Thyroid gland (tissue), 4 donors: ENCODE measurements around the gene ADCY7. TPM values are rescaled to one million over a fixed set of nuclear protein-coding genes. Genes with fewer than 3 reads are reported as not detected.

Source experiments
- DNase-seq, 2 donors: peaks; one replicate each; pipeline ENCODE4 v3.0.0-alpha.2; 2019
- H3K27ac ChIP-seq, 3 donors: fragments of 200-600 bp; sonication (generic); 1 replicate in 2 of 3; 2 replicates in 1 of 3; pipeline ENCODE4 v1.5.1; 2016 to 2019; ENCODE audit warnings: mild to moderate bottlenecking in 1 of 3, moderate library complexity in 1 of 3
- H3K27me3 ChIP-seq: fragments of 200-600 bp; sonication (generic); one replicate; pipeline ENCODE4 v1.5.1; 2019
- H3K36me3 ChIP-seq, 2 donors: fragments of 200-600 bp; sonication (generic); one replicate each; pipeline ENCODE4 v1.5.1; 2016 to 2019
- H3K4me1 ChIP-seq, 2 donors: fragments of 200-600 bp; sonication (generic); one replicate each; pipeline ENCODE4 v1.5.1; 2017 to 2019
- H3K4me3 ChIP-seq, 3 donors: fragments of 200-600 bp; sonication (generic); replicated peaks in 1 of 3; 1 replicate in 2 of 3; 2 replicates in 1 of 3; pipeline ENCODE4 v1.5.1; 2016; ENCODE audit warnings: mild to moderate bottlenecking in 1 of 3
- H3K9me3 ChIP-seq: fragments of 200-600 bp; sonication (generic); one replicate; pipeline ENCODE4 v1.5.1; 2017
- POLR2A ChIP-seq, 2 donors: fragments of 450-650 bp; IDR thresholded peaks; one replicate each; pipeline ENCODE4 v1.6.1; 2017; ENCODE audit warnings: antibody characterized with exemption in 2 of 2, mild to moderate bottlenecking in 2 of 2, moderate library complexity in 1 of 2
- WGBS, 2 donors: methylation state at CpG; one replicate each; pipeline ENCODE4 v1.1.5; 2017; 5-methylcytosine and 5-hydroxymethylcytosine counted together
- intact Hi-C: fragments of 100-400 bp; cut with DNase I; formaldehyde crosslinking; loops from one replicate; pipeline ENCODE4 v1.15.1; 2023
- total RNA-seq, 4 donors: library from RNA; depleted of rRNA; stranded (reverse); fragments of >200 nt; gene quantifications; one replicate each; pipeline ENCODE4 v1.2.3, GENCODE V29; 2016
- TF ChIP-seq, protein P1 (sequence below), 6 experiments: fragments of 200-600 bp in 3 of 6; fragments of 450-650 bp in 3 of 6; sonication (generic) in 3 of 6; IDR thresholded peaks; one replicate each; pipeline ENCODE4 v1.5.1; 2016 to 2019; ENCODE audit warnings: antibody characterized with exemption in 6 of 6, mild to moderate bottlenecking in 2 of 6, inconsistent platforms in 1 of 6, moderate library complexity in 1 of 6

Gene ADCY7
- total RNA-seq, 4 donors from 2014 or later: 4.2 to 8.2 (median 7.1) TPM

DNA sequence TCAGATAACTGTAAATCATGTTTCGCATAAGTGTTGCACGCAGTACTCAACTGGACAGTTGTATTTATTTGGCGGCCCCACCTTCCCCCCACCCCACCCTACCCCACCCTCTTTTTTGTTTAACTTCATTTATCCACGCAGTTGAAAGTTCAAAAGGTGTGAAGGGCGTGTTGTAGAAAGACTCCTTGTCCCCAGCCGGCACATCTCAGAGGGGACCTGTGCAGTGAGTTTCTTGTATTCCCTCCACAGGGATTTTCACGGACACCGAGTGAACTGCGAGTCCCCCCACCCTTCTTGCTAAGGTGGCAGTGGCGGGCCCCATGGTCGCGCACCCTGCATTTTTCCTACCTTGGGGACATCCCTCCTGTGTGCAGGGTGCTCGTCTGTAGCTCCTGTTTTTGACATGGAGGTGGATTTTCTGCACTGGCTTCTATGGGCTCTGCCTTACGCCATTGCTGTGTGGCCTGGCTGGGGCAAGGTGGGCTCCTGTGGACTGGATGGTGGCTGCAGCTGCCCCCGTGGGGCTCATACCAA, 36.2 kb downstream of the ADCY7 start:
- no peaks in the 10 kb centered on the region for H3K36me3 ChIP-seq
- intact Hi-C loops: no loop called here
- DNase-seq: peak in 1 of 2 donors; percentile 2
- 94 to 95% methylated on average over 15 of the region's 15 CpGs for WGBS, 2 donors
- no peaks in the 10 kb centered on the region for H3K27me3 ChIP-seq
- H3K4me3 ChIP-seq: no peak overlapping the region
- H3K27ac ChIP-seq: no peak overlapping the region
- TF ChIP-seq POLR2A (IDR thresholded peaks at IDR 0.05): no peak
- TF ChIP-seq, protein P1, sequence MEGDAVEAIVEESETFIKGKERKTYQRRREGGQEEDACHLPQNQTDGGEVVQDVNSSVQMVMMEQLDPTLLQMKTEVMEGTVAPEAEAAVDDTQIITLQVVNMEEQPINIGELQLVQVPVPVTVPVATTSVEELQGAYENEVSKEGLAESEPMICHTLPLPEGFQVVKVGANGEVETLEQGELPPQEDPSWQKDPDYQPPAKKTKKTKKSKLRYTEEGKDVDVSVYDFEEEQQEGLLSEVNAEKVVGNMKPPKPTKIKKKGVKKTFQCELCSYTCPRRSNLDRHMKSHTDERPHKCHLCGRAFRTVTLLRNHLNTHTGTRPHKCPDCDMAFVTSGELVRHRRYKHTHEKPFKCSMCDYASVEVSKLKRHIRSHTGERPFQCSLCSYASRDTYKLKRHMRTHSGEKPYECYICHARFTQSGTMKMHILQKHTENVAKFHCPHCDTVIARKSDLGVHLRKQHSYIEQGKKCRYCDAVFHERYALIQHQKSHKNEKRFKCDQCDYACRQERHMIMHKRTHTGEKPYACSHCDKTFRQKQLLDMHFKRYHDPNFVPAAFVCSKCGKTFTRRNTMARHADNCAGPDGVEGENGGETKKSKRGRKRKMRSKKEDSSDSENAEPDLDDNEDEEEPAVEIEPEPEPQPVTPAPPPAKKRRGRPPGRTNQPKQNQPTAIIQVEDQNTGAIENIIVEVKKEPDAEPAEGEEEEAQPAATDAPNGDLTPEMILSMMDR (IDR thresholded peaks at IDR 0.05): no peak
- H3K4me1 ChIP-seq: peaks cover 0 to 10% of the 10 kb centered on the region in 2 donors
- H3K9me3 ChIP-seq: no peaks in the 10 kb centered on the region

DNA sequence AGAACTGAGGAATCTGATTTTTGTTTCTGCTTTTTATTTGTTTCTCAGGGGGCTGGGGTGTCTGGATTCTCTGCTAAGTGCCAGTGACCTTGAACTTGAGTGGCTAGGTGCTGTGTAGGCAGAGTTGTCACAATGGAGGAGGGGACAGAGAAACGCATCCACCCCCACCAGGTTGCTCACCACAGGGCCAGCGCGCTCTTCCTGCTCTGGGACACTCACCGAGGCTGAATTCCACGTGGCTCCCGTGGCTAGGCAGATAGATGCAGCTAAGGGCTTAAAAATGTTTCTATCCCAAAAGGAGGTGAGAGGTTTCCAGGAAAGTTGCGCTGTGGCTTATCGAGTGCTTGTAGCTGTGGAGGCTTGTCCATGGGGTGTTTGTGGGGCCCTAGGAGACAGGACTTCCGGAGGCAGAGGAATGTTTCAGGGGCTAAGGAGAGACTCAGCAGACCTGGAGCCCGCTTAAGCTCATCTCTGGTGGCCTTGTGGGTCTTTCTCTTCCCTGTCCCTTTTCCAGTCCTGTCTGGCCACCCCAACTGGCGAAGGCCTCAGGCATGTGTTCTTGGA, 36.8 kb downstream of the ADCY7 start:
- DNase-seq: peak in 1 of 2 donors; percentile 1
- Histone ChIP-seq H3K4me1 (peaks cover 0 to 10% of the 10 kb centered on the region in 2 donors), H3K9me3 (no peaks in the 10 kb centered on the region), H3K27me3 (no peaks in the 10 kb centered on the region), H3K27ac (no peak overlapping the region), H3K4me3 (no peak overlapping the region), H3K36me3 (no peaks in the 10 kb centered on the region)
- intact Hi-C loops: no loop called here
- 92 to 94% methylated on average over 10 to 11 of the region's 11 CpGs for WGBS, 2 donors
- TF ChIP-seq, protein P1 (IDR thresholded peaks at IDR 0.05): no peak

DNA sequence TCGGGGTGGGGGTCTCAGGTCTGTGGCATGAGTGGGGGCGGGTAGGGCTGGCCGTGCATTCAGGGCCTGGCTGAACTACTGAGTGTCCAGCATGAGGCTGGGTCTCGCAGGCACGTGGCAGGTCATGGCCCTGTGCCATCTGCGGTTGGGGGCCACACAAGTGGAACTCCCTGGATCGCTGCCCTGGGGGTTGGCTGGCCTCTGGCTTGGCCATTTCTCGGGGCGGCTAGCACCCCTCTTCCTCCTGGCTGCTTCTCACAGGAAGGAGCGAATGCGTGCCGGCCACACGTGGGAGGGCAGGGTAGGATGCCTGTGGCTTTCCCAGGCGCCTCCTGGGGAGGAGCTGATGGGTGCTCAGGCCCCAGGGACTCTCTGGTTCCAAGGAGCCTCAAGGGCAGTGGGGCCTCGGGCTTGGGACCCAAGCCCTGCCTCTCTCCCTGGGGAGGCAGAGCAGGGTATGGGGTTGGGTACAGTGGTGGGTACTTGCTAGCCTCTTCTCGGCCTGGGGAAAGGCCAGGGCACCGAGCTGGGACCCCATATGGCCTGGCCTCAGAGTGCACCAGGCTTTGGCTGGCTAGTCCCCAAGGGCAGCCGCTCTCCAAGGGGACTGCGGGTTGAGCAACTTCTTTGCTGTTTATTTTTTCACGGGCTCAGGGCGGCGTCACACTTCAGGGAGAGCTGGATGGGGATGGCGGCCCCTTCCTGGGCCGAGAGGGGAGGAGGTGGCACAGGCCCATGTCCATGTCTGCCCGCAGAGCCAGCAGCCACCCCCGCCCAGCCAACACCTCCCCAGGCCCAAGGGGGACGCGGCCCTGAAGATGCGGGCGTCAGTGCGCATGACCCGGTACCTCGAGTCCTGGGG, 37.5 kb downstream of the ADCY7 start:
- Histone ChIP-seq H3K4me1 (peaks cover 0 to 10% of the 10 kb centered on the region in 2 donors), H3K9me3 (no peaks in the 10 kb centered on the region), H3K27ac (peak overlapping the region in 1 of 3 donors; percentile 21), H3K4me3 (no peak overlapping the region), H3K36me3 (no peaks in the 10 kb centered on the region), H3K27me3 (no peaks in the 10 kb centered on the region)
- TF ChIP-seq, protein P1 (IDR thresholded peaks at IDR 0.05): no peak
- TF ChIP-seq POLR2A (IDR thresholded peaks at IDR 0.05): no peak
- peak; percentile 79 to 81 for DNase-seq
- intact Hi-C loops: no loop called here
- 48 to 67% methylated on average over 9 to 27 of the region's 33 CpGs for WGBS, 2 donors

DNA sequence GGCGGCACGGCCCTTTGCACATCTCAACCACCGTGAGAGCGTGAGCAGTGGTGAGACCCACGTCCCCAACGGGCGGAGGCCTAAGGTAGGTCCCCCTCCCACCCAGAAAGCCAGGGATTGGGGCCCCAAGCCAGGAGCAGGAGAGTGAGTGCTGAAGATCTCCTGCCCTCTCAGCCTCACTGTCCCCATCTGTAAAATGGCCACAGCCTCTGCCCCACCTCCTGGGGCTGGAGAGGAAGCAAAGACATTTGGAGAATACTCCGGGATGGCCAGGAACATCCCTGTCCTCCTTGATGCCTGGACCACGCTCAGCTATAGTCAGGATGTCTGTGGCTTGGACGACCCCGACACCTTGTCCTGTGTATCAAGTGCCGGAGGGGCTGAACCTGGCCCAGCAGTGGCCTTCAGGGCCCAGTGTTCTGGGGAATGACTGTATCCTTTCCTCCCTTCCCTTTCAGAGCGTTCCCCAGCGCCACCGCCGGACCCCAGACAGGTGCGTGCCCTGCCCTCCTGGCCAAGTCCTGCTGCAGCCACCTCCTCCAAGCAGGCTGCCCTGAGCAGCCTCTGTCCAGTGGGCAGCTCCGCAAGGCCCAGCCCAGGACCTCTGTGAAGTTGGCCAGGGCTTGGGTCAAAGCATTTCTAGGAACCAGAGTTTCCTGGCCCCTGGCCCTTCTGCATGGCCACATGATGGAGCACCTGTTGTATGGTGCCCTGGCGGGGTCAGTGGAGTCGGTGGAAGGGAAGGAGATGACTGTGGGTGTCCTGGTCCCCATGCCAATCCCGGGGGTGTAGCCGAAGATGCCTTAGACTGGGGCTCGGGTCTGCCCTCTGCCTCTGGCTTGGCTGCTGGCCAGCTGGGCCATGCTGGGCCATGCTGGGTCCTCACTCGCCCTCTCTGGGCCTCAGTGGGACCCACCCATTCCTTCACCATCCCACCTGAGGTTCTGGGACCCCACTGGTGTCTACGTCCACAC, 38.4 kb downstream of the ADCY7 start:
- Histone ChIP-seq H3K4me3 (no peak overlapping the region), H3K36me3 (no peaks in the 10 kb centered on the region), H3K9me3 (no peaks in the 10 kb centered on the region), H3K27me3 (no peaks in the 10 kb centered on the region), H3K27ac (no peak overlapping the region), H3K4me1 (peaks cover 0 to 10% of the 10 kb centered on the region in 2 donors)
- intact Hi-C loops: no loop called here
- TF ChIP-seq POLR2A (IDR thresholded peaks at IDR 0.05): no peak
- TF ChIP-seq, protein P1 (IDR thresholded peaks at IDR 0.05): no peak
- DNase-seq: peak in 1 of 2 donors; percentile 2
- WGBS, 2 donors: 91 to 97% methylated on average over 17 to 19 of the region's 25 CpGs
